CD4-positive, CD25-positive, alpha-beta regulatory T cell (primary cell): ENCODE data around the gene GYPC. TPM values are rescaled to one million over a fixed set of nuclear protein-coding genes. Genes with fewer than 3 reads are reported as not detected.

Source experiments
- ATAC-seq, 2 donors: fragments of 150-1000 bp; cut with Tn5 transposase; one replicate each; pipeline ENCODE4 v1.10.0; 2021; ENCODE audit warnings: low read depth in 2 of 2, moderate number of reproducible peaks in 2 of 2, moderate library complexity in 1 of 2
- DNase-seq, 3 donors: peaks; one replicate each; pipeline versions ENCODE4 v3.0.0 to v3.0.0-alpha.2; 2012 to 2022; ENCODE audit warnings: mixed read lengths in 1 of 3
- H3K27ac ChIP-seq: one replicate; pipeline ENCODE4 v1.7.0; 2013; ENCODE audit warnings: mild to moderate bottlenecking, low read length; ENCODE audit not compliant: insufficient read depth, poor library complexity, severe bottlenecking
- H3K27me3 ChIP-seq: one replicate; pipeline ENCODE4 v1.7.0; 2013; ENCODE audit warnings: low read length; ENCODE audit not compliant: control insufficient read depth, insufficient read depth
- H3K36me3 ChIP-seq: one replicate; pipeline ENCODE4 v1.7.0; 2013; ENCODE audit warnings: mild to moderate bottlenecking, low read length, moderate library complexity; ENCODE audit not compliant: control insufficient read depth, insufficient read depth
- H3K4me1 ChIP-seq: 2 replicates; pipeline ENCODE4 v1.7.0; 2013; ENCODE audit warnings: mild to moderate bottlenecking, low read length; ENCODE audit not compliant: insufficient read depth, control insufficient read depth, poor library complexity, severe bottlenecking
- H3K4me3 ChIP-seq: one replicate; pipeline ENCODE4 v1.7.0; 2013; ENCODE audit warnings: low read depth, mild to moderate bottlenecking, low read length, moderate library complexity
- H3K9me3 ChIP-seq, 2 experiments: 1 replicate in 1 of 2; 2 replicates in 1 of 2; pipeline ENCODE4 v1.7.0; 2013; ENCODE audit warnings: low read length in 2 of 2, mild to moderate bottlenecking in 1 of 2, moderate library complexity in 1 of 2; ENCODE audit not compliant: control insufficient read depth in 2 of 2
- H3K27ac Mint-ChIP-seq, 3 donors: one replicate each; pipeline ENCODE4 v1.8.0; 2020 to 2022; ENCODE audit warnings: mild to moderate bottlenecking in 3 of 3, mixed read lengths in 3 of 3, moderate library complexity in 2 of 3
- H3K27me3 Mint-ChIP-seq: one replicate; pipeline ENCODE4 v1.8.0; 2022; ENCODE audit warnings: mild to moderate bottlenecking, mixed read lengths
- H3K36me3 Mint-ChIP-seq: one replicate; pipeline ENCODE4 v1.8.0; 2020; ENCODE audit warnings: mixed read lengths
- H3K4me1 Mint-ChIP-seq, 4 donors: one replicate each; pipeline ENCODE4 v1.8.0; 2020 to 2022; ENCODE audit warnings: mixed read lengths in 4 of 4, mild to moderate bottlenecking in 1 of 4
- H3K4me3 Mint-ChIP-seq, 4 donors: one replicate each; pipeline ENCODE4 v1.8.0; 2020 to 2022; ENCODE audit warnings: mild to moderate bottlenecking in 4 of 4, mixed read lengths in 4 of 4, moderate library complexity in 3 of 4
- H3K9me3 Mint-ChIP-seq, 7 donors: one replicate each; pipeline ENCODE4 v1.8.0; 2020 to 2022; ENCODE audit warnings: mixed read lengths in 7 of 7, mild to moderate bottlenecking in 3 of 7, moderate library complexity in 2 of 7
- polyA plus RNA-seq, 4 donors: library from polyadenylated mRNA; unstranded; fragments of 300-500 nt; fragmentation: Illumina TruSeq; gene quantifications; one replicate each; pipeline ENCODE4 v1.2.3, GENCODE V29; 2021
- total RNA-seq: library from RNA; stranded (reverse); gene quantifications from one replicate; pipeline ENCODE4 v1.2.3, GENCODE V29; 2022

Gene GYPC
- total and polyA plus RNA-seq, 5 donors from 2014 or later: 75.2 to 210 (median 186) TPM

- Mint-ChIP-seq H3K4me1 (peaks cover 0 to 29% (median 21%) of the 10 kb centered on the region in 4 donors), H3K36me3 (no peaks in the 10 kb centered on the region), H3K4me3 (peak overlapping the region in 2 of 4 donors; percentile 52), H3K9me3 (peaks cover 0 to 7% (median 0%) of the 10 kb centered on the region in 7 donors), H3K27ac (no peak overlapping the region), H3K27me3 (peaks cover 4% of the 10 kb centered on the region)
- peaks cover 9% of the 10 kb centered on the region for H3K4me1 ChIP-seq
- H3K27me3 ChIP-seq: no peaks in the 10 kb centered on the region
- ATAC-seq (no peak), DNase-seq (no peak)
- no peak overlapping the region for H3K27ac ChIP-seq
- no peaks in the 10 kb centered on the region for H3K36me3 ChIP-seq
- no peak overlapping the region for H3K4me3 ChIP-seq
- no peaks in the 10 kb centered on the region for H3K9me3 ChIP-seq
Measured at GRCh38 chr2:126652323-126652891, 3.6 kb upstream of the GYPC start.

GRCh38 chr2:126653109-126653508 is 2.8 kb upstream of the GYPC start:
- peaks cover 7% of the 10 kb centered on the region for H3K27me3 Mint-ChIP-seq
- H3K27ac Mint-ChIP-seq: peak overlapping the region in 1 of 3 donors; percentile 62
- peaks cover 0 to 7% (median 0%) of the 10 kb centered on the region in 7 donors for H3K9me3 Mint-ChIP-seq
- H3K4me3 Mint-ChIP-seq: peak overlapping the region in 2 of 4 donors; percentile 48 to 52
- H3K4me1 ChIP-seq: peaks cover 16% of the 10 kb centered on the region
- peaks cover 4 to 33% (median 27%) of the 10 kb centered on the region in 4 donors for H3K4me1 Mint-ChIP-seq
- ATAC-seq (no peak), DNase-seq (no peak)
- no peak overlapping the region for H3K27ac ChIP-seq
- no peaks in the 10 kb centered on the region for H3K36me3 ChIP-seq
- no peaks in the 10 kb centered on the region for H3K27me3 ChIP-seq
- no peaks in the 10 kb centered on the region for H3K9me3 ChIP-seq
- no peak overlapping the region for H3K4me3 ChIP-seq
- peaks cover under 1% of the 10 kb centered on the region for H3K36me3 Mint-ChIP-seq

GRCh38 chr2:126653761-126654160 is 2.2 kb upstream of the GYPC start:
- no peak for ATAC-seq
- H3K27me3 Mint-ChIP-seq: peaks cover 8% of the 10 kb centered on the region
- H3K36me3 Mint-ChIP-seq: peaks cover 4% of the 10 kb centered on the region
- no peaks in the 10 kb centered on the region for H3K9me3 ChIP-seq
- peaks cover 7 to 36% (median 32%) of the 10 kb centered on the region in 4 donors for H3K4me1 Mint-ChIP-seq
- H3K36me3 ChIP-seq: no peaks in the 10 kb centered on the region
- peaks cover 0 to 7% (median 0%) of the 10 kb centered on the region in 7 donors for H3K9me3 Mint-ChIP-seq
- H3K27ac ChIP-seq: no peak overlapping the region
- no peak overlapping the region for H3K4me3 ChIP-seq
- peaks cover 23% of the 10 kb centered on the region for H3K4me1 ChIP-seq
- no peak overlapping the region for H3K27ac Mint-ChIP-seq
- H3K4me3 Mint-ChIP-seq: peak overlapping the region in 2 of 4 donors; percentile 61 to 81
- no peak for DNase-seq
- no peaks in the 10 kb centered on the region for H3K27me3 ChIP-seq

GRCh38 chr2:126655051-126655450 is 907 bp upstream of the GYPC start:
- Mint-ChIP-seq H3K4me1 (peaks cover 7 to 49% (median 38%) of the 10 kb centered on the region in 4 donors), H3K9me3 (peaks cover 0 to 7% (median 0%) of the 10 kb centered on the region in 7 donors), H3K27me3 (peaks cover 8% of the 10 kb centered on the region), H3K4me3 (peak overlapping the region; percentile 93 to 98 (median 95)), H3K27ac (peak overlapping the region; percentile 86 to 95 (median 93)), H3K36me3 (peaks cover 4% of the 10 kb centered on the region)
- peaks cover 36% of the 10 kb centered on the region for H3K4me1 ChIP-seq
- no peak overlapping the region for H3K27ac ChIP-seq
- H3K36me3 ChIP-seq: no peaks in the 10 kb centered on the region
- ATAC-seq (no peak), DNase-seq (peak in 1 of 3 donors; percentile 20)
- no peaks in the 10 kb centered on the region for H3K27me3 ChIP-seq
- H3K9me3 ChIP-seq: no peaks in the 10 kb centered on the region
- H3K4me3 ChIP-seq: peak overlapping the region; percentile 71

- H3K27me3 ChIP-seq: no peaks in the 10 kb centered on the region
- H3K9me3 ChIP-seq: no peaks in the 10 kb centered on the region
- peak overlapping the region; percentile 96 for H3K4me3 ChIP-seq
- peaks cover 7 to 64% (median 44%) of the 10 kb centered on the region in 4 donors for H3K4me1 Mint-ChIP-seq
- H3K36me3 Mint-ChIP-seq: peaks cover 4% of the 10 kb centered on the region
- peaks cover 50% of the 10 kb centered on the region for H3K4me1 ChIP-seq
- DNase-seq (peak in 2 of 3 donors; percentile 33 to 57), ATAC-seq (peak; percentile 8)
- peak overlapping the region; percentile 96 to 99 (median 98) for H3K27ac Mint-ChIP-seq
- H3K27me3 Mint-ChIP-seq: peaks cover 4% of the 10 kb centered on the region
- H3K4me3 Mint-ChIP-seq: peak overlapping the region; percentile 94 to 99 (median 98)
- no peaks in the 10 kb centered on the region for H3K9me3 Mint-ChIP-seq
- no peaks in the 10 kb centered on the region for H3K36me3 ChIP-seq
- H3K27ac ChIP-seq: peak overlapping the region; percentile 87
Measured at GRCh38 chr2:126656431-126657147, 631 bp downstream of the GYPC start.

- Histone ChIP-seq H3K4me3 (peak overlapping the region; percentile 96), H3K9me3 (no peaks in the 10 kb centered on the region), H3K36me3 (no peaks in the 10 kb centered on the region), H3K27ac (peak overlapping the region; percentile 87), H3K27me3 (no peaks in the 10 kb centered on the region), H3K4me1 (peaks cover 56% of the 10 kb centered on the region)
- Mint-ChIP-seq H3K9me3 (no peaks in the 10 kb centered on the region), H3K4me3 (peak overlapping the region; percentile 94 to 99 (median 98)), H3K27me3 (peaks cover 4% of the 10 kb centered on the region), H3K36me3 (peaks cover 4% of the 10 kb centered on the region), H3K4me1 (peaks cover 7 to 70% (median 49%) of the 10 kb centered on the region in 4 donors), H3K27ac (peak overlapping the region; percentile 96 to 99 (median 98))
- DNase-seq (peak; percentile 31 to 59 (median 32)), ATAC-seq (no peak)
Measured at GRCh38 chr2:126657148-126657635, 1.2 kb downstream of the GYPC start.

GRCh38 chr2:126657636-126658318 is 1.8 kb downstream of the GYPC start:
- peak overlapping the region; percentile 94 to 99 (median 98) for H3K4me3 Mint-ChIP-seq
- H3K4me1 Mint-ChIP-seq: peaks cover 12 to 76% (median 54%) of the 10 kb centered on the region in 4 donors
- peak overlapping the region; percentile 96 for H3K4me3 ChIP-seq
- peak overlapping the region; percentile 87 for H3K27ac ChIP-seq
- H3K36me3 Mint-ChIP-seq: peaks cover 4% of the 10 kb centered on the region
- H3K9me3 Mint-ChIP-seq: no peaks in the 10 kb centered on the region
- peak overlapping the region; percentile 96 to 99 (median 98) for H3K27ac Mint-ChIP-seq
- no peaks in the 10 kb centered on the region for H3K27me3 ChIP-seq
- peaks cover 62% of the 10 kb centered on the region for H3K4me1 ChIP-seq
- ATAC-seq (peak; percentile 86), DNase-seq (peak; percentile 49 to 95 (median 72))
- peaks cover 4% of the 10 kb centered on the region for H3K27me3 Mint-ChIP-seq
- no peaks in the 10 kb centered on the region for H3K9me3 ChIP-seq
- no peaks in the 10 kb centered on the region for H3K36me3 ChIP-seq
